ENCODE results near the gene MYO16.

DNA sequence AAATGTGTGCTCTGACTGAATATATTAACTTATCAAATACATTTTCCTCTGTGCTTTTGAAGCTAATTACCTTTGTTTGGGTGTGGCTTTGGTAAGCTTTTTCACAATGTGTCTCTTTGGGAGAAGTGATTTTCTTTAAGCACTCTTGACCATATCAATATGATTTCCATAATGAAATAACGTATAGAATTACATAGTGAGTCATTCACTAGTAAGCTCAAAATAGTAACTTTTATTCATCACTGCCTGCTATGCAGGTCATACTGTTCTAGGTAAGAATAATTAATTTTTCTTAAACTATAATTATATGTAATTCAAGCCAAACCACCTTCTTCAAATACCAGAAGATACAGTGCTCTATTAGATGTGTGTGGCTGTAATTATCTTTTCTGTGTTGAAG is 480.7 kb downstream of the MYO16 start:
- TF ChIP-seq, protein P1, sequence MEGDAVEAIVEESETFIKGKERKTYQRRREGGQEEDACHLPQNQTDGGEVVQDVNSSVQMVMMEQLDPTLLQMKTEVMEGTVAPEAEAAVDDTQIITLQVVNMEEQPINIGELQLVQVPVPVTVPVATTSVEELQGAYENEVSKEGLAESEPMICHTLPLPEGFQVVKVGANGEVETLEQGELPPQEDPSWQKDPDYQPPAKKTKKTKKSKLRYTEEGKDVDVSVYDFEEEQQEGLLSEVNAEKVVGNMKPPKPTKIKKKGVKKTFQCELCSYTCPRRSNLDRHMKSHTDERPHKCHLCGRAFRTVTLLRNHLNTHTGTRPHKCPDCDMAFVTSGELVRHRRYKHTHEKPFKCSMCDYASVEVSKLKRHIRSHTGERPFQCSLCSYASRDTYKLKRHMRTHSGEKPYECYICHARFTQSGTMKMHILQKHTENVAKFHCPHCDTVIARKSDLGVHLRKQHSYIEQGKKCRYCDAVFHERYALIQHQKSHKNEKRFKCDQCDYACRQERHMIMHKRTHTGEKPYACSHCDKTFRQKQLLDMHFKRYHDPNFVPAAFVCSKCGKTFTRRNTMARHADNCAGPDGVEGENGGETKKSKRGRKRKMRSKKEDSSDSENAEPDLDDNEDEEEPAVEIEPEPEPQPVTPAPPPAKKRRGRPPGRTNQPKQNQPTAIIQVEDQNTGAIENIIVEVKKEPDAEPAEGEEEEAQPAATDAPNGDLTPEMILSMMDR (IDR thresholded peaks at IDR 0.05; ENCODE audit: insufficient read depth, low read length, poor library complexity, severe bottlenecking), result no peak
- TF ChIP-seq EZH2phosphoT487 (conservative IDR thresholded peaks at IDR 0.05; ENCODE audit: low read length), result no peak
